Activated naive CD4-positive, alpha-beta T cell treated with anti-CD3 and anti-CD28 coated beads, Interleukin-2, amount 50 U/mL, for 24 hours (primary cell): ENCODE measurements around the gene PKD2L2.
"Not testable (repeated sequence)": the region's sequence is repeated elsewhere in the genome, so short reads cannot be mapped to it uniquely, and the experiment has no call there.

ENCODE experiments used
- H3K27ac Mint-ChIP-seq: one replicate; pipeline ENCODE4 v1.8.0; 2021; ENCODE audit warnings: mild to moderate bottlenecking, mixed read lengths
- H3K27me3 Mint-ChIP-seq: one replicate; pipeline ENCODE4 v1.8.0; 2021; ENCODE audit warnings: mixed read lengths
- H3K36me3 Mint-ChIP-seq: one replicate; pipeline ENCODE4 v1.8.0; 2021; ENCODE audit warnings: mixed read lengths
- H3K4me1 Mint-ChIP-seq: one replicate; pipeline ENCODE4 v1.8.0; 2021; ENCODE audit warnings: mixed read lengths
- H3K4me3 Mint-ChIP-seq: one replicate; pipeline ENCODE4 v1.8.0; 2021; ENCODE audit warnings: mild to moderate bottlenecking, mixed read lengths
- H3K9me3 Mint-ChIP-seq: one replicate; pipeline ENCODE4 v1.8.0; 2021; ENCODE audit warnings: mixed read lengths

PKD2L2 gene

DNA sequence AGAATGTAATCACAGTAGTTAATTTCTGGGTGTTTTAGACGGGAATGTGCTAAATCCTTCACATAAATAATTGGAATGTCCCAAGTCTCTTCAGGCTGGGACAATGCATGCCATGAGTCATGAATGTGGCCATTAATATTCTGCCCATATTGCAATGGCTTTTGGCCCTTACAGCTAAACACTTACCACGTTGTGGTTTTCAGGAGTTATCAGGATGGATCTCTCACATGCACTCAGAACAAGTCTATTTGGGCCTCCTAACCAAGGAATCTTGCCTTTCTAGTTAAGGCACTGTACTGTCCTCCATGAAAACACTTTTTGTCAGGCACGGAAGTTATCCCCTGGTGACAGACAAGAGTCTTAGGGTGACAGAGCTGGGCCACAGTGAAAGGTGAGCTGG lies 32.7 kb downstream of the PKD2L2 start:
- no peak overlapping the region for H3K4me3 Mint-ChIP-seq
- H3K36me3 Mint-ChIP-seq = peaks cover 3% of the 10 kb centered on the region
- H3K4me1 Mint-ChIP-seq = no peaks in the 10 kb centered on the region
- peaks cover 5% of the 10 kb centered on the region for H3K9me3 Mint-ChIP-seq
- no peak overlapping the region for H3K27ac Mint-ChIP-seq
- H3K27me3 Mint-ChIP-seq = no peaks in the 10 kb centered on the region

DNA sequence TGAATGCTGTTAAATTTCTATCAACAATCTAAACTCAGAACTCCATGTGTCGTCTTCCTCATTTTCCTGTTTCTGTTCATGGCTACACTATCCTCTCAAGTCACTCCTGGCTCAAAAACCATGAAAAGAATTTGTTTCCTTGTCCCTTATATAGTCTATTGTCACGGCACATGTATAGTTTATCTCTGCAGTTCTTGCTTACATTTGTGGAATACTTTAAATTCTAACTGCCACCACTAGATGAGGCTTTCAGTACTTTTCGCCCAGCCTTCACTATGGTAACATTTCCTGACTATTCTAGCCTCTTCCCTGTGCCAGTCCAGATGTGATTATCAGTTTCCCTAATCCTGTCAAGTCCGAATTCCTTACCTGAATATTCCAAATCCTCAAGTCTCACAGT lies 34.6 kb downstream of the PKD2L2 start:
- H3K9me3 Mint-ChIP-seq = no peaks in the 10 kb centered on the region
- no peak overlapping the region for H3K4me3 Mint-ChIP-seq
- H3K4me1 Mint-ChIP-seq = no peaks in the 10 kb centered on the region
- H3K27me3 Mint-ChIP-seq = no peaks in the 10 kb centered on the region
- H3K36me3 Mint-ChIP-seq = peaks cover 2% of the 10 kb centered on the region
- no peak overlapping the region for H3K27ac Mint-ChIP-seq

DNA sequence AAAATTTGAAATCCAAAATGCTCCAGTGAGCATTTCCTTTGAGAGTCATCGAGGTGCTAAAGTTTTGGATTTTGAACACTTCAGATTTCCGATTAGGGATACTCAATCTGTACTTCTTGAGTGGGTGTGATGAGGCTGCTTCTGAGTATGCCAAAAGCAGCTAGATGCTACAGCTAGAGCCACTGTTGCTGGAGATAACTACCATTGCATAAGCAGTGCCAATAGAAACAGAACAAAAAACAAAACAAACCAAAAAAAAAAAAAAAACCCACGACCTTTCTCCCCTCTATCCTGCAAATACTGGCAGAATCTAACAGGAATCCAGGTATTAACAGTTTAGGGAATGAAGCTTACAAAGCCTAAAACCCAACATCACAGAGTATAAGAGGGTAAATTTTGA lies 43.5 kb downstream of the PKD2L2 start:
- Mint-ChIP-seq H3K4me1 (peaks cover 9% of the 10 kb centered on the region), H3K9me3 (no peaks in the 10 kb centered on the region), H3K36me3 (peaks cover 3% of the 10 kb centered on the region), H3K27me3 (no peaks in the 10 kb centered on the region), H3K27ac (no peak overlapping the region), H3K4me3 (no peak overlapping the region)

DNA sequence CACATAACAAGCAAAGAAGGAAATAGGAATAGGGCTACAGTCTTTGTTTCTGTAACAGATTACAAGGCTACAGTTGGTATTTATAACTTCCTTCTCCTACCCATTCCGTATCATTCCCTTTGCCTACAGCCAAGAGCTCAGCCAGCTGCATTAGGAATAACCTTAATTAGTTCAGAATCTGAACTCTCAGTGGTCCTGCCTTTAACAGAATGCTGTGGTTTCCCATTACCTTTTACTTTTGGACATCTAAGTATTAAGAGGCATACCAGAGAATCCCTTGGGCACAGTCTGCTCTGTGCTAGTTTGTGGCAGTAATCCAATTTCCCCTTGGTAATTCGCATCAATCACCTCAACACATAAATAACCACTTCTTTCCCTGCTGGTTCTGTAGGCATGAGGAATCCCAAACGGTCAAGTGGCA lies 44.2 kb downstream of the PKD2L2 start:
- Mint-ChIP-seq H3K4me3 (no peak overlapping the region), H3K4me1 (peaks cover 9% of the 10 kb centered on the region), H3K27ac (peak overlapping the region; percentile 66), H3K27me3 (no peaks in the 10 kb centered on the region), H3K9me3 (no peaks in the 10 kb centered on the region), H3K36me3 (peaks cover 3% of the 10 kb centered on the region)

DNA sequence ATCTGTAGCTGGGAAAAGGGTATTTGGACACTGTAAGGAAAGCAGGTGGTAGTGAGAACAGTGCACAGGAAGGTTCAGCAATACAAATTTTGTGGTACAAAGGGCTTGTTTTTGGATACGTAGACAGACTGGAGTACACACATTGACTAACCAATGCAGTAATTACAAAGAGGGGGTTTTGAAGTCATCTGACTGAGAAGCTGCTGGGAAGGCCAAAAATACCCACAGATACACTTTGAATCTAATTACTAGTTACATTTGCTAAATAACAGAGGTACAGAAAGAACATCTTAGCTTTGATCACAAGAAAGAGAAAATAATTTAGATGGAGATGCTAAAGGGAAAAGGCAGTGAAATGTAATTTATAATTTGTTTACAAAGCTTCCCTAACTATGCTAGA lies 45.9 kb downstream of the PKD2L2 start:
- H3K4me1 Mint-ChIP-seq = peaks cover 15% of the 10 kb centered on the region
- H3K4me3 Mint-ChIP-seq = no peak overlapping the region
- no peaks in the 10 kb centered on the region for H3K9me3 Mint-ChIP-seq
- peaks cover 10% of the 10 kb centered on the region for H3K36me3 Mint-ChIP-seq
- no peaks in the 10 kb centered on the region for H3K27me3 Mint-ChIP-seq
- peak overlapping the region; percentile 62 for H3K27ac Mint-ChIP-seq

DNA sequence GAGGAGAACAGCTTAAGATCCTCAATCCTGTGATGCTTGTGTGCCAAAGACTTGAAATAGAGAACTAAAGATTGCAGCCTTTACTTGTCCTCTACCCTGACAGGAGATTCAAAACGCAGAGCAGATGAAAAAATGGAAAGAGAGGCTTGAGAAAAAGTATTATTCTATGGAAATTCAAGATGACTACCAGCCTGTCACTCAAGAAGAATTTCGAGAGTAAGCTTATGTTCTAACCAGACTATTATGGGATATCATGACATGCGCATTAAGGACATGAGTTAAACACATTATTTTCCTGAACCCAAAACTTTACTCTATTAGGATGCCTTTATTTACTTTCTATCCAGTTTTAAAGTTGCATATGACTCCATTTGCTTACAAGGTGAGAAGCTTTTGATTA lies 46.4 kb downstream of the PKD2L2 start:
- peaks cover 15% of the 10 kb centered on the region for H3K4me1 Mint-ChIP-seq
- H3K36me3 Mint-ChIP-seq = peaks cover 11% of the 10 kb centered on the region
- H3K27ac Mint-ChIP-seq = peak overlapping the region; percentile 62
- H3K27me3 Mint-ChIP-seq = no peaks in the 10 kb centered on the region
- no peaks in the 10 kb centered on the region for H3K9me3 Mint-ChIP-seq
- H3K4me3 Mint-ChIP-seq = no peak overlapping the region

DNA sequence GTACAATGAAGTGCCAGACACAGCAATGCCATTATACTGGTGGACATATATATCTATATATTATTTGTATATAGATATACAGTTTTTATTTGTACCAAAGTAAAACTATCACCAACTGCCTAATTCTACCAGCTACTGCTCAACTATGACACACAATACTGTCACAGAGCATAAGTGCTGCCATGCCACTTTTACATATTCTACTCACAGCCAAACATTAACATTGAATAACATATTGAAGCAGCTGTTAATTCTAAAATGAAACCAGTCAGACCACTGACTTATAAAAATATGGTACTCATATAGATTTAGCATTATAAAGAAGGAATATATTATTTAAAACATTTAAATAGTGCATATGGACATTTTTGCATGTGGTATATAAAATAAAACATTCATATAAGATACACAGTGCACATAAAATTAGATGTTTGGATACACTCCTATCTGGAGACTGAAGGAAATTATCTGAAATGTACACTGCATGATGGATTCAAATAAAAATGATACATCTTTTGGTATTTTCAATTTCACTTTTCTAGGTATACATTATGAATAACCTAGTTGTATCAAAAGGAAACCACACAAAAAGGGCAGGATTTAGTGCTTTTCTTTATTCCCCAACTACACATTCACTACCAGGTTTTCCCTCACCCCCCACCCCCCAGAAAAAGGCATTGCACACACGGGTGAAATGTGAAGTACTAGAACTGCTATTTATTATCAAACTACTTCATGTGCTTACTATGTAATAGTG lies 48.9 kb downstream of the PKD2L2 start:
- Mint-ChIP-seq H3K4me3 (no peak overlapping the region), H3K9me3 (no peaks in the 10 kb centered on the region), H3K27ac (peak overlapping the region; percentile 74), H3K27me3 (no peaks in the 10 kb centered on the region), H3K4me1 (peaks cover 15% of the 10 kb centered on the region), H3K36me3 (peaks cover 15% of the 10 kb centered on the region)

DNA sequence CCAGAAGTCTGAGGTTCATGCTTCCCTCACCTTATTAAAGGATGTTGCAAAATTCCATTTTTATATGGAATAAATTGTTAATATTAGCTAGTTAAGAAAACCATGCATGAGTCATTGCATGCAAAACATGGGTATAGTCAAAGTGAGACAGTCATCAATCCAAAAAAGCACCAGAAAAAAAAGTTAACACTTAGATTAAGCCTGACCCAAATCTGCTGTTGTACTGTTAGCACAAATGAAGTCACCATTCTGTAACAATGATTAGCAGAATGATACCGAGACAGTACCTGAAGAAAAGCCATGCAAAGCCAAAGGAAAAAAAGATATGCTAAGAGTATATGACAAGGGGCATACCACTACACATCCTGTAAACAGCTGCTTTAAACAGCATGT lies 49.5 kb downstream of the PKD2L2 start:
- H3K27me3 Mint-ChIP-seq = no peaks in the 10 kb centered on the region
- no peaks in the 10 kb centered on the region for H3K9me3 Mint-ChIP-seq
- H3K4me1 Mint-ChIP-seq = peaks cover 15% of the 10 kb centered on the region
- H3K27ac Mint-ChIP-seq = peak overlapping the region; percentile 93
- H3K36me3 Mint-ChIP-seq = peaks cover 15% of the 10 kb centered on the region
- H3K4me3 Mint-ChIP-seq = no peak overlapping the region

DNA sequence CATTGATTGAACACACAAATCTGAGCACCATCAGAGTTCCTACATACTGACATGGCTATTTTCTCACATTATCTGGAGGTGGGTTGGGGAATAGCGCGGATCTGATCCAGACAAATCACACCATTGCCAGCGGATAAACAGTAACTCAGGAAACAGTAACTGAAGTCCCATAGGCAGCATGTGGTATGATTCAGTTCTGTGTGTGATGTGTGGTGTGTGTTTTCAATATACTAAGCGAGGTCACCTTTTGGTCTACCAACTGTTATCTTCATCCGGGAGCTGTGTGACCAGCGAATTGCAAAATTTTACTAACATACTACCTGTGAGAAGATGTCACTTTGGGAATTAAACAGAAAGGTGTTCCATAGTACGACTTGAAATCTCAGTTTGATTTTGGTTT lies 50.1 kb downstream of the PKD2L2 start:
- Mint-ChIP-seq H3K9me3 (no peaks in the 10 kb centered on the region), H3K4me3 (no peak overlapping the region), H3K4me1 (peaks cover 15% of the 10 kb centered on the region), H3K36me3 (peaks cover 21% of the 10 kb centered on the region), H3K27ac (peak overlapping the region; percentile 93), H3K27me3 (no peaks in the 10 kb centered on the region)

DNA sequence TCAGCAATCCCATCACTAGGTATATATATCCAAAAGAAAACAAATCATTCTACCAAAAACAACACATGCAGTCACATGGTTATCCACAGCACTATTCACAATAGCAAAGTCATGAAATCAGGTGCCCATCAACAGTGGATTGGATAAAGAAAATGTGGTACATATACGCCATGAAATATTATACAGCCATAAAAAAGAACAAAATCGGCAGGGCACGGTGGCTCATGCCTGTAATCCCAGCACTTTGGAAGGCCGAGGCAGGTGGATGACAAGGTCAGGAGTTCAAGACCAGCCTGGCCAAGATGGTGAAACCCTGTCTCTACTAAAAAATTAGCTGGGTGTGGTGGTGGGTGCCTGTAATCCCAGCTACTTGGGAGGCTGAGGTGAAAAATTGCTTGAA lies 55.0 kb downstream of the PKD2L2 start:
- not testable (repeated sequence) for H3K4me3 Mint-ChIP-seq, H3K27ac Mint-ChIP-seq, H3K4me1 Mint-ChIP-seq, H3K27me3 Mint-ChIP-seq, H3K9me3 Mint-ChIP-seq
- peaks cover 37% of the 10 kb centered on the region for H3K36me3 Mint-ChIP-seq

DNA sequence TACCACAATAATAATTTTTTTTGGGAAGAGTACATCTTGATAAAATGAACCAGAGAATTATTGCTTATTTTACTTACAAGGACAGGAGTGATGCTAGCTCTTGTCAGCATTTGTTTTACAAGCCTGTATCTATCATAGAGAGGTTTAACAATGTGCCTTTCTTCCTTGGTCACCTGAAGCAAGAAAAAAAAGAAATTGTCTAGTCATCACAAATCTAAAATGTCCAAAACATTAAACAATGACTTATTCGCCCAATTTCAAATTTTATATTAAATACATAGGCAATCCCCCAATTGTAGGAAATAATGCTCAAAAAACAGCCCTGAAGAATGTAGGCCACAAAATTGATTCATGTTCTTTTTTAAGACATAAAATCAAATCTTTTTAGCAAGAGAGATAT lies 56.6 kb downstream of the PKD2L2 start:
- Mint-ChIP-seq H3K36me3 (peaks cover 41% of the 10 kb centered on the region), H3K9me3 (no peaks in the 10 kb centered on the region), H3K27ac (no peak overlapping the region), H3K4me3 (no peak overlapping the region), H3K4me1 (peaks cover 5% of the 10 kb centered on the region), H3K27me3 (no peaks in the 10 kb centered on the region)

DNA sequence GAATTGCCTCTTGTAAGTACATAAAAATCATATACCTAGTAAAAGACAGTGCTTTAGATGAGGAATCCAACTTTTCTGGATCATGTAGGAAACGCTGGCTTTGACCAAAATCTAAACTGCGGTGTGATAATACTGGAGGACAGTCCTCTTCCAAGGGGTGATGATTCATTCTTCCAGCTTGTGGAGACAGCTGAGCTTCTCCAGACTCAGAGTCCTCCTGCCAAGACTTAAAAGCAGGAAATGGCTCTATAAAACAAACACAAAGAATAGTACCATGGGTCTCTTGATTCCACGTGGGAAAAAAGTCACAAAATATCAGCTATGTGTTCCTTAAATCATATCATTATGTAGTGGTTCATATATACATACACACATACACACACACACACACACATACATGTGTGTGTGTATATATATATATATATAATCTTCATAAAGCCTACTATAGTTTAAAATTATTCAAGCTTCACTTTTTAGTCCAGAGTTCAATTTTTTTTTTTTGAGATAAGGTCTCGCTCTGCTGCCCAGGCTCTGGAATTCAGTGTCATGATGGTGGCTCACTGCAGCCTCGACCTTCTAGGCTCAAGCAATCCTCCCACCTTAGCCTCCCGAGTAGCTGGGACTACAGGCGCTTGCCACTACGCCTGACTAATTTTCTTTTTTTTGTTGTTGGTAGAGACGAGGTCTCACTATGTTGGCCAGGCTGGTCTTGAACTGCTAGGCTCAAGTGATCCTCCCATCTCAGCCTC lies 65.0 kb downstream of the PKD2L2 start:
- Mint-ChIP-seq H3K36me3 (peaks cover 20% of the 10 kb centered on the region), H3K27me3 (no peaks in the 10 kb centered on the region), H3K9me3 (no peaks in the 10 kb centered on the region), H3K4me3 (no peak overlapping the region), H3K27ac (no peak overlapping the region), H3K4me1 (peaks cover 5% of the 10 kb centered on the region)

DNA sequence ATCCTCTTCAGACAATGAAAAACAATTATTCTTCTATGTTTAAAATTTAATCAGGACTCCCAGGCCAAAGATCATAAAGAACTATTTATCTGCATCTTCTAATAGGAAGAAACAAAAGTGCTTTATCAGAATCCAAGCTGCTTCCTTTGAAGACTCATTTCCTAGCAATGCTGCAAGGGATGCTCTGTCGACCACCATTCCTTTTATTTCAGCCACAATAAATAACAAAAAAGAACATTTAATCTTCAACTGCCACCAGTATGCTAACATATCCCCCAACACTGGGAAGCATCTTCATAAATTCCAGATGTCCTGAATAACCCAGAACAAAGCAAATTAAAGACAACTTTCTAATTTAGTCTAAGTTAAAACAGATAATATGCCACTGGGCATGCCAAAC lies 68.7 kb downstream of the PKD2L2 start:
- H3K27me3 Mint-ChIP-seq = no peaks in the 10 kb centered on the region
- no peaks in the 10 kb centered on the region for H3K9me3 Mint-ChIP-seq
- peaks cover 3% of the 10 kb centered on the region for H3K4me1 Mint-ChIP-seq
- H3K27ac Mint-ChIP-seq = no peak overlapping the region
- H3K4me3 Mint-ChIP-seq = no peak overlapping the region
- peaks cover 10% of the 10 kb centered on the region for H3K36me3 Mint-ChIP-seq

DNA sequence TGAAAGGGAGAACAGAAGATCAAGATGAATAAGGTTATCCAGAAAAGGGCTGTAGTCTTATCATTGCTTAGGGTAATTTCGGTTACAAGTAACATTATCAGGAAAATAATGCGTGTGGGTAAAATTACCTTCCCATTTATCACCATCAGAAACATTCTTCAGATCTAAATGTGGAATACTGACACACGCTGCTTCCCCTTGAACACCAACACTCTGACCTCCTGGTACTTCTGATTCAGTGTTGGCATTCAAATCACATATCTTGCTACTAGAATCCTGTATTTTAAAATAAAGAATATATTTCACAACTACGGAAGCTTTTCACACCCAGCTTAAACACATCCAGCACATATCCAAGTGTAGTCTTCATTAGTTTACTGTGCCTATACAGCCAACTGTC lies 70.2 kb downstream of the PKD2L2 start:
- H3K36me3 Mint-ChIP-seq = peaks cover 6% of the 10 kb centered on the region
- H3K27ac Mint-ChIP-seq = peak overlapping the region; percentile 62
- no peaks in the 10 kb centered on the region for H3K9me3 Mint-ChIP-seq
- no peaks in the 10 kb centered on the region for H3K27me3 Mint-ChIP-seq
- H3K4me3 Mint-ChIP-seq = no peak overlapping the region
- peaks cover 3% of the 10 kb centered on the region for H3K4me1 Mint-ChIP-seq

DNA sequence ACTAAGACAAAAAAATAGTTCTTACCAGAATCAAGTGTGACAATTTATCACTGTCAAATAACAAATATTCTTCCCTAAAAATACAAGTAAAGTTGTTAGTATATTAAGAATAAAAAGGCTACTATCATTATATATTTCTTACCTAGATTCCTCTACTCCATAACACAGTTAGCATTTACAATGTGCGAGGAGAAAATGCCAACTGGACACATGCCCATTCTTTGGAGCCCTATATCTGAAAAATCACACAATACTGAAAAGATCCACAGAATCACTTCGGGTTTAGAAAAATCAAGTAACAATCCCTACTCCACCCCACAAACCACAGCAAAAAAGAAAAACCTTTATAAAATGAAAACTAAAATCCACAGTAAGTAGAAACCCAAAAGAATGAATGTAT lies 70.9 kb downstream of the PKD2L2 start:
- H3K9me3 Mint-ChIP-seq = no peaks in the 10 kb centered on the region
- H3K36me3 Mint-ChIP-seq = peaks cover 6% of the 10 kb centered on the region
- no peak overlapping the region for H3K4me3 Mint-ChIP-seq
- no peak overlapping the region for H3K27ac Mint-ChIP-seq
- peaks cover 3% of the 10 kb centered on the region for H3K4me1 Mint-ChIP-seq
- H3K27me3 Mint-ChIP-seq = no peaks in the 10 kb centered on the region

DNA sequence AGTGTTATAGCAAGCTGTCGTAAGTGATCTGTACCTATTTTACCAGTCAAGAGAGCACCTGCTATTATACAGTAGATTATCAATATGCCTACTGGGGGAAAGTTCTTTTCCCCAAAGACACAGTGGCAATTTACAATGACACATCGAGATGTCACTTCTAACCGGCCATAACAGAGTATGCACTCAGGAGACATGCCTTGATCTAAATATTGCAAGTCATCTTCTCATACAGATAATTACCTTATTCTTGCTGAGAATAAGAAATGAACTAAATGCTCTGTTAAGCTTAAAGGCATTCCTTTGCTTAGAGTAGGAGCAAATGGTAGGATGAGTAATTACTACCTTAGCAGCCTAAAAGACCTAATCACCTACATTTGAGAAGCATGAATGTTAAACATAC lies 71.6 kb downstream of the PKD2L2 start:
- H3K36me3 Mint-ChIP-seq = peaks cover 9% of the 10 kb centered on the region
- no peak overlapping the region for H3K27ac Mint-ChIP-seq

More for the DNA sequence above, 71.6 kb downstream of the PKD2L2 start:
- H3K4me3 Mint-ChIP-seq = no peak overlapping the region
- no peaks in the 10 kb centered on the region for H3K27me3 Mint-ChIP-seq
- H3K4me1 Mint-ChIP-seq = peaks cover 3% of the 10 kb centered on the region
- H3K9me3 Mint-ChIP-seq = no peaks in the 10 kb centered on the region
